LHCN-M2 (cell line): ENCODE measurements around the gene PCSK1. TPM values are rescaled to one million over a fixed set of nuclear protein-coding genes. Genes with fewer than 3 reads are reported as not detected.
"Not testable (repeated sequence)": the region's sequence is repeated elsewhere in the genome, so short reads cannot be mapped to it uniquely, and the experiment has no call there.

Experiments used
- DNase-seq: peaks from one replicate; pipeline ENCODE4 v3.0.0-alpha.2; 2012; ENCODE audit warnings: low read depth
- total RNA-seq: library from RNA; depleted of rRNA; stranded (reverse); fragments of >200 nt; gene quantifications from 2 replicates; pipeline ENCODE4 v1.2.3, GENCODE V29; 2014; rRNA removed

Gene PCSK1
- total RNA-seq, 1 experiment from 2014 or later, result not detected

DNA sequence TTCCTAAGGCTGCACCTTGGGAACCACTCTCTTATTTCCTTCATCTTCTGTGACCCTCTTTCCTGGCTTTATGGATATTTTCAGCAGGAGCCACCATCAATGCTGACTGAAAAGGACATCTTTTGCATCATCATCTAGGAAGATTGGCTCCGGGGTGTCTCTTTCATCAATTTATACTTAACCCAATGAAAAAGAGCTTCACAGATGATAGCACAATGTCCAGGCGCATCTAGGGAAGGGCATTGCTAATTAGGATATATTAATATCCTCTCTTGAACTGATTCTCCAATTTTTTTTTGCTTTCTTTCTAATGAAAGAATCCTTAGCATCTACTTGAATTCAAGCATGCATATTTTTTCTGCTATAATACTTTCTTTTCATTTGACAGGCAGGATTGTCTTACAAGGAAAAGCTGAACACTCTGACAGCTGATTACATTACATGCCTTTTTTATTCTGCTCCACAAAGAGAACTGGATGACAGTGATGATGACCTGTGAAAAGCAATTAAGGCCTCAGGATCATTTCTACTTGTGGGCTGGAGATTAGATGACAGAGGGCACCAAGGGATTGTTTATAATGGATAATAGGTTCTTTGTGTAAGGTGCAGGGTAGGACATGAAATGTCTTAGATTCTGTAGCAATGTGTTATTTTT is 60.2 kb downstream of the PCSK1 start:
- DNase-seq, result no peak

DNA sequence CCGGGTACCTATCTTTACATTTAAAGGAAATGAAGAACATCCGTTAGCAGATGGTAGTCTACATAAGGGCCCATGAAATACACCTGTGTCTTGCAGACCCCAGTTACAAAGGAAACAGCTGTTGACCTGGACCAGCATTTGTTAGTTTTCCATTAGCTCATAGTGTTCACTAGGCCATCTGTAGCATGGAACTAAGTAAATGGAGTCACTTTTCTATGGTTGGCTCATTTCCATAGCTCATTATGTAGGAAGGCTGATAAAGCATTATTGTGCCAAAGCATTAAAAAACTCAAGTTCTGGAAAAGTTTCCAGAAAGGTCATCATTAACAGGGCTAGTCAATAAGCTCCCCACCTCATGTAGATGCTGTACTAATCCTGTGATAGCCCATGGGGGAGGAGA is 62.1 kb downstream of the PCSK1 start:
- no peak for DNase-seq

DNA sequence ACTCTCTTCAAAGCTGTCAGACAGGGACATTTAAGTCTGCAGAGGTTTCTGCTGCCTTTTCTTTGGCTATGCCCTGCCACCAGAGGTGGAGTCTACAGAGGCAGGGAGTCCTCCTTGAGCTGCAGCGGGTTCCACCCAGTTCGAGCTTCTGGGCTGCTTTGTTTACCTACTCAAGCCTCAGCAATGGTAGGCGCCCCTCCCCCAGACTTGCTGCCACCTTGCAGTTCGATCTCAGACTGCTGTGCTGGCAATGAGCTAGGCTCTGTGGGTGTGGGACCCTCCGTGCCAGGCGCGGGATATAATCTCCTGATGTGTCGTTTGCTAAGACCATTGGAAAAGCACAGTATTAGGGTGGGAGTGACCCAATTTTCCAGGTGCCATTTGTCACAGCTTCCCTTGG is 65.7 kb downstream of the PCSK1 start:
- DNase-seq, result not testable (repeated sequence)

DNA sequence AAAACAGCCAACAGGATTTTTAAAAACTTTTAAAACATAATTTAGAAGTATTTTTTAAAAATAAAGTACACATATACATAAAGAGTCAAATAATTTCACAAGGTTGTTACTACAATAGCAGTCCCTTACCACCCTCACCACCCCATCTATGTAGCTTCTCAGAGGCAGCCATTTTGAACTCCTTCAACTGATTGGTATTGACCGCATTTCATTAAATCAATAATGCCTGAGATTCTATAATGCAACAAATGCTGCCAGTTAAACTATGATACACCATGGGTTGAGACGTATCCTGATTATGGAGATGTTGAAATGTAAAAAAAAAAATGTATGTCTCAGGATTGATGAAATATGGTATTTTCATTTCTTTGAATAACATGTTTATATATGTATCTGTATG is 78.8 kb downstream of the PCSK1 start:
- no peak for DNase-seq

DNA sequence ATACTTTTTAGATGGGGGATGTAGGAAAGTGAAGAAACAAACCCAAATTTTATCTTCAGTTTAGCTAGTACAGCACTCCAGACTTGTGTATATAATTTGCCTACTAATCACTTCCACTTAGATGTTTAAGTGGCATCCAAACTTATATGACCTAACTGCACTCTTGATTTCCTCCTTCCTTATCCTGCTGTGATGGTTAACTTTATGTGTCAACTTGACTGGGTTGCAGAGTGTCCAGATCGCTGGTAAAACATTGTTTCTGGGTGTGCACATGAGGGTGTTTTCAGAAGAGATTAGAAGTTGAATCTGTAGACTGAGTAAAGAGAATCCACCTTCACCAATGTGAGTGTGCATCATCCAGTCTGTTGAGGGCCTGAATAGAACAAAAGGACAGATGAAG is 79.8 kb downstream of the PCSK1 start:
- no peak for DNase-seq

DNA sequence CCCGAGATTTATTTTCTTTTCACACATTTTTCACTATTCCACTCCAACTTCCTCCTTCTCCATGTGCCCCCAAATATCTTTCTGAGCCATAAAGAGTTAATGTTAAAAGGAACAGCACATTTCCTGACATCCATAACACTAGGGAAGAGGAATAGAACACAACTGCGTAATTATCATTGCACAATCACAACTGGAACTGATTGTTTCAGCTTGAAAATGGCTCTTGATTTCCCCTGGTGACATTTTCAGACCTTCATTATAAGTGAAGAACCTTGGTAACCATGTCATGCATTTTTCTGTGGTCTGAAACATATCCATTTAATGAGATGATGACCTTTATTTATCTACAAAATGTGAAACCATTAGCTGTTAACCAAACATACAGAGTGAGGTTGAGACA is 82.4 kb downstream of the PCSK1 start:
- DNase-seq, result no peak

DNA sequence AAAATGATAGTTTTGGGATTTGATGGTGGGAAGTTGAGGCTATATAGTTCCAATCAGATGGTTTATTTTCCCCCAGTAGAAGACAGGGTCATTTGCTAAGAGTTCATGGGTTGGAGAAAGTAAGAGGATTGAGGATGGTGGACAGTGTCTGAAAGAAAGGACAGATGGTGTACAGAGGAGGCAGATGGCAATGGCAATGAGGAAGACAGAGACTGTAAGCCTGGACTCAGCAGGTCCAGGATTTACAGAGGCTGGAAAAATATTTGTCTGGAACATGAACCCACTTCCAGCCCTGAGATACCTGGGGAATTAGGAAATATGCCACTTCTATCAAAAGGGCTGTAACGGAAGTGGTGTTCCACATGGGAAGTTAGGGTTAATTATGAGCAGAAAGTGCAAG is 84.5 kb downstream of the PCSK1 start:
- DNase-seq, result no peak

DNA sequence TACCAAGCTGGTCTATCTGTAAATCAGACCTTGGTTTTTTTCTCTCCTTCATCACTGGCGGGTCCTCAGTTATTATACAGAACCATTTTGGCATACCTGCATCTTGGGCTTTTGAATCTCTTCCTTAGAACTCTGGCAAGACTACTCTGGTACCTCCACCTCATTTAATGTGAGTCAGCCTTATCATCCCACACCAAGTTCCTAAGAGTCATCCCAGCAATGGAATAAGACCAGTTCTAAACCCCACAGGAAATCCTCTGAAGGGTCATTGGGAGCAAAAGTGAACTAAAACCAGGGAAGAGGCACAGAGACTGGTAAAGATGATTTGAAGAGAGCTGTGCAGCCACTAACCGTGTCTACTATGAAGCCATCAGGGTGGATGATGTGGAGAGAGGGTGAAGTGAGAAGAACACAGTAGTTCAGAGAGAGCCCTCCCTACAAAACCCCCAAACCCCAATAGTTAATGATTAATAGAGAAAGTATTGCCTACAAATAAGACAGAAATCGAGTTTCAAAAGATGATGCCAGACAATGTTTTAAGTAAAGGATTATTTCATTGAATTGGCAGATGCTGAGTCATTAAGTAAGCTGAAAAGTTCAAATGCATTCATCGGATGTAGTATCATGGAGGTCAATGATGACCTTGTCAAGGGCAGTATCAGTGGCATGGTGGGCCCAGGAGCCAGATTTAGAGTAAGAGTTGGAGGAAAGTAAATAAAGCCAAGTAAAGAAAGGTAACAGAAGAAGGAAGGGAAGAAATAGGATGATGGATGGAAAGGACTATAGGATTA is 85.4 kb downstream of the PCSK1 start:
- no peak for DNase-seq

DNA sequence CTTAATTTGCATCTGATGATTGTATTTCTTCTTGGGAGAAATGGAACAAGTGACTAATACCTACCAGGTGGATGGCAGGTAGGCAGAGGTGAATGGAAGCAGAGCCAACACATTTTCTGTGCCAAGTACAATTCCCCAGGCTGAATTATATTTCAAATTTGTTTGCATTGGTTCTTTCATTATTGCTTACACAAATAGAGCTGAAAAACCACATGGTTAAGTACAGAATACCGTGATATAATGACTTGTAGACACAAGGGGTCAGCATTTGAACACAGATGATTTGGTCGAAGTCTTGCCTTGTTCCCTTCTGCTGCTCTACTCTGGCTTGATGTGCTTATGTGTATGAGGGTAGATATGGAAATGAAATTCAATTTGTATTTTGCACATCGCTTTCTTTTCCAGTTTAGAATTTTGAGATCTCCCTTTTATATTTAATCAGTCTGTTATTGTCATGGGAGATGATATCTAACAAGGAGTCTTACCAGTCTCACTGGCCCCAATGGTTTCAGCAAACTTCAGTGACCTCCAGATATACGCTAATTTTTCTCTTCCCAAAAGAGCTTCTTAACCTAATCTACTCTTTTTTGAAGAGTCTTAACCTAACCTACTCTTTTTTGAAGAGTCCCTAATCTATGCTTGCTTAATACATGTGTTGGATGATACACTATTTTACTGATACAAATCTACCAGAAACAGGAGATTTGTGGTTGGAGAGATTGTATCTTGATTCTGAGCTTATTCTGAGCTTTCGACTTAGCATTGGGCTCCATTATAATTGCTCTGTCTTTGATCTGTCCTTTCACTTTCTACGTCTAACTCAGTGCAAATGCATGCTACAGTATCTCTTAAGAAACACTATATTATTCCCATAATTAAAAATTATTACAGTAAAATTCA is 88.1 kb downstream of the PCSK1 start:
- DNase-seq, result peak; percentile 74

DNA sequence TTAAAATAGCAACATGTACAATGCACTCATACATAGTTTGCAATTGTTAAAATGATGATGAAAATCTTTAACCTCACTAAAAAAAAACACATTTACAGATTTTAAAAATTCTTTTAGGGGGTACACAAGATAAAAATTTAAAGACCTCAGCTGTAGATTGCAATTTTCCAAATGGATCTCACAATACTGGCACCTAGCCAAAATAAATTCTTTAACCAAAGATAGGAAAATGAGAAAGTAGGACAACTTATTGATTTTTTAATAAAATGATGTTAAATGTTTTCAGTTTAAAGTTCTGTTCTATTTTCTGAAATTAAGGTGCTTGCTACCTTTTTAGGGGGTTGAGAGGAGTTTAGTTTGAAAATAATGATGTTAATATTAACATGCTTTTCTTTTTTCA is 90.0 kb downstream of the PCSK1 start:
- DNase-seq, result no peak

DNA sequence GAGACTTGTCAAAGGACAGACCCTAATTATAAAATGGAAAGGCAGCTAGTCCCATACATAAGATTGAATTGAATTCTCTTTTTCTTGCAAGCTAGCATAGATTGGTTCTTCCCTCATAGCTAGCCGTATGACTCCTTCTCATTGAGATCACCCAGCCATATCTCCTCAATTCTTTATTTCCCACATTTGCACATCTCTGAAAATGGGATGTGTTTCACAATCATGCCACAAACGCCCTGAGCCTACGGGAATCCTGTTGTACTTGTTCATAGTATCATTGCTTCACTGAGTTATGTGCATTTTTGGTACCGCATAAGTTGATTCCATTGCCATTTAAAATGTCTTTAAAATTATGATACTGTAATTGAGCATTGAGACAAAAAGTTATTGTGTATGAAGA is 90.5 kb downstream of the PCSK1 start:
- no peak for DNase-seq

Other genes with a start within 250 kb of the PCSK1 start
- 150 and 191 TPM in 2 replicates for gene CAST, start 229.1 kb upstream of the PCSK1 start, total RNA-seq